Smooth muscle cell (in vitro differentiated cells): ENCODE data around the gene RBM12. TPM values are rescaled to one million over a fixed set of nuclear protein-coding genes. Genes with fewer than 3 reads are reported as not detected.

ENCODE experiments used
- DNase-seq: peaks from one replicate; lab custom pipeline; 2025; ENCODE audit not compliant: unreplicated experiment; lab: John Stamatoyannopoulos, UW
- H2AFZ ChIP-seq: fragments of 200-600 bp; sonication (generic); 2 replicates; pipeline ENCODE4 v1.6.0; 2016; ENCODE audit warnings: antibody characterized with exemption, low read depth, mild to moderate bottlenecking
- H3F3A ChIP-seq: fragments of 200-600 bp; sonication (generic); 2 replicates; pipeline ENCODE4 v1.6.0; 2017; ENCODE audit warnings: antibody characterized with exemption, low read depth
- H3K27ac ChIP-seq: fragments of 200-600 bp; sonication (generic); 2 replicates; pipeline ENCODE4 v1.5.1; 2016; ENCODE audit warnings: low read depth, mild to moderate bottlenecking
- H3K27me3 ChIP-seq: fragments of 200-600 bp; sonication (generic); 2 replicates; pipeline ENCODE4 v1.6.1; 2016; ENCODE audit warnings: low read depth, mild to moderate bottlenecking
- H3K36me3 ChIP-seq: fragments of 200-600 bp; sonication (generic); 2 replicates; pipeline ENCODE4 v1.5.1; 2016; ENCODE audit warnings: low read depth
- H3K4me1 ChIP-seq: fragments of 200-600 bp; sonication (generic); 2 replicates; pipeline ENCODE4 v1.5.1; 2016; ENCODE audit warnings: low read depth
- H3K4me2 ChIP-seq: fragments of 200-600 bp; sonication (generic); 2 replicates; pipeline ENCODE4 v1.6.0; 2016; ENCODE audit warnings: mild to moderate bottlenecking
- H3K4me3 ChIP-seq: fragments of 200-600 bp; sonication (generic); 2 replicates; pipeline ENCODE4 v1.5.1; 2016; ENCODE audit warnings: mild to moderate bottlenecking
- H3K79me2 ChIP-seq: fragments of 200-600 bp; sonication (generic); 2 replicates; pipeline ENCODE4 v1.6.0; 2016; ENCODE audit warnings: low read depth, mild to moderate bottlenecking
- H3K9ac ChIP-seq: fragments of 200-600 bp; sonication (generic); 2 replicates; pipeline ENCODE4 v1.6.0; 2016; ENCODE audit warnings: low read depth
- H3K9me3 ChIP-seq: fragments of 200-600 bp; sonication (generic); replicated peaks from 2 replicates; pipeline ENCODE4 v1.5.1; 2016; ENCODE audit warnings: low read depth
- H4K20me1 ChIP-seq: fragments of 200-600 bp; sonication (generic); 2 replicates; pipeline ENCODE4 v1.6.0; 2016; ENCODE audit warnings: low read depth
- WGBS: methylation state at CpG from one replicate; pipeline ENCODE4 v1.1.7; 2016; ENCODE audit warnings: low lambda C conversion rate; 5-methylcytosine and 5-hydroxymethylcytosine counted together
- polyA plus RNA-seq: library from polyadenylated mRNA; unstranded; fragments of >200 nt; fragmentation: Nextera tagmentation; extraction: Ambion mirVana; gene quantifications from 2 replicates; pipeline ENCODE4 v1.2.1, GENCODE V29; 2016
- total RNA-seq: library from RNA; depleted of rRNA; stranded (reverse); fragments of >200 nt; gene quantifications from 2 replicates; pipeline ENCODE4 v1.2.3, GENCODE V29; 2014
- TF ChIP-seq, protein P1 (sequence below): fragments of 200-600 bp; sonication (generic); IDR thresholded peaks from 2 replicates; pipeline ENCODE4 v1.5.1; 2017; ENCODE audit warnings: borderline replicate concordance, mild to moderate bottlenecking, antibody characterized with exemption; ENCODE audit not compliant: insufficient read depth, poor library complexity, severe bottlenecking

Gene RBM12
- total and polyA plus RNA-seq, 2 experiments from 2014 or later, result 14.5 to 44.2 TPM

DNA sequence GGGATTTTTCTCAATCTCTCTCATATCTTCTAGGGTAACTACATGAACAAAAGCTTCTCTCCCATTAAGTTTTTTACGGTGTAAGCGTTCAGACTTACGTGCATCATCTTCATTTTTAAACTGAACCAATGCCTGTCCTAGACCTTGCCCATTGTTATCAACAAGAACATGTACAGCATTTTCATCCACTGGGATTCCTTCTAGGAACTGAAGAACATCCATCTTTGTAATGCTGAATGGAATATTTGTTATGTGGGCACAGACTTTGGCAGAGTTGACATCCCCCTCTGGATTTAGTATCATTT lies 11.3 kb downstream of the RBM12 start:
- WGBS, result 97% methylated on average over 3 of the region's 3 CpGs
- peaks cover 4% of the 10 kb centered on the region for H3K36me3 ChIP-seq
- no peak overlapping the region for H2AFZ ChIP-seq
- no peak overlapping the region for H3K4me3 ChIP-seq
- no peaks in the 10 kb centered on the region for H3K9me3 ChIP-seq
- no peaks in the 10 kb centered on the region for H3K27me3 ChIP-seq
- no peaks in the 10 kb centered on the region for H3K4me1 ChIP-seq
- no peak overlapping the region for H3K4me2 ChIP-seq
- H3F3A ChIP-seq, result no peaks in the 10 kb centered on the region
- no peak overlapping the region for H3K9ac ChIP-seq
- no peak for DNase-seq
- TF ChIP-seq, protein P1, sequence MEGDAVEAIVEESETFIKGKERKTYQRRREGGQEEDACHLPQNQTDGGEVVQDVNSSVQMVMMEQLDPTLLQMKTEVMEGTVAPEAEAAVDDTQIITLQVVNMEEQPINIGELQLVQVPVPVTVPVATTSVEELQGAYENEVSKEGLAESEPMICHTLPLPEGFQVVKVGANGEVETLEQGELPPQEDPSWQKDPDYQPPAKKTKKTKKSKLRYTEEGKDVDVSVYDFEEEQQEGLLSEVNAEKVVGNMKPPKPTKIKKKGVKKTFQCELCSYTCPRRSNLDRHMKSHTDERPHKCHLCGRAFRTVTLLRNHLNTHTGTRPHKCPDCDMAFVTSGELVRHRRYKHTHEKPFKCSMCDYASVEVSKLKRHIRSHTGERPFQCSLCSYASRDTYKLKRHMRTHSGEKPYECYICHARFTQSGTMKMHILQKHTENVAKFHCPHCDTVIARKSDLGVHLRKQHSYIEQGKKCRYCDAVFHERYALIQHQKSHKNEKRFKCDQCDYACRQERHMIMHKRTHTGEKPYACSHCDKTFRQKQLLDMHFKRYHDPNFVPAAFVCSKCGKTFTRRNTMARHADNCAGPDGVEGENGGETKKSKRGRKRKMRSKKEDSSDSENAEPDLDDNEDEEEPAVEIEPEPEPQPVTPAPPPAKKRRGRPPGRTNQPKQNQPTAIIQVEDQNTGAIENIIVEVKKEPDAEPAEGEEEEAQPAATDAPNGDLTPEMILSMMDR, result no peak
- H3K79me2 ChIP-seq, result peaks cover 100% of the 10 kb centered on the region
- H3K27ac ChIP-seq, result no peak overlapping the region
- H4K20me1 ChIP-seq, result peaks cover 100% of the 10 kb centered on the region

DNA sequence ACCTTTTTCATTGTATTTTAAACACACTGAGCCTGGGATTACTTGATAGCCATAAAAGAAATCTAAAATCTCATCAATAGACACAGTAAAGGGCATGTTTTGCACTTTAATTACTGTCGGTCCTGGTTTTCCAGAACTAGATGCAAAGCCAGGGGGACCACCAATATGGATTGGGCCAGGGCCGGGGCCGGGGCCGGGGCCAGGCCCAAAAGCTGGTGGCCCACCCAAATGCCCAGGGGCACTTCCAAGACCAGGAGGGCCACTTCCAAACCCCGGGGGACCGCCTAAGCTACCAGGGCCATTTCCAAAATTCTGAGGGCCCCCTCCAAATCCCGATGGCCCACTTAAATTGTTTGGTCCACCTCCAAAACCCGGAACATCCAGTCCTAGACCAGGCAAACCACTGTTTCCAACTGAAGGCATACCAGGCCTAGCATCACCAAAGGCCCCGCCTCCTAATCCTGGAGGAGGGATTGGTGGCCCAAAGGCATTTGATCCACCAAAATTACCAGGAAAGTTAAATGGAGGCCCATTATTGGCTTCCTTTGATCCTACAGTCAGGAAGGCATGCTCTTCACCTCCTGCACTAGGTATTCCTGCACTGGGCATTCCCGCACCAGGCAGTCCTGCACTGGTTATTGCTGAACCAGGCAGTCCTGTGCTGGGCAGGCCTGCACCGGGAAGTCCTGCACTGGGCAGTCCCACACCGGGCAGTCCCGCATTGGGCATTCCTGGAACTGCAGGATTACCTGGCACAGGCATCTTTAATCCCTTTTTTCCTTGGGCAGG lies 11.9 kb downstream of the RBM12 start:
- H2AFZ ChIP-seq, result no peak overlapping the region
- H3F3A ChIP-seq, result no peaks in the 10 kb centered on the region
- H3K36me3 ChIP-seq, result peaks cover 4% of the 10 kb centered on the region
- peaks cover 100% of the 10 kb centered on the region for H3K79me2 ChIP-seq
- no peaks in the 10 kb centered on the region for H3K9me3 ChIP-seq
- TF ChIP-seq, protein P1, result no peak
- H3K27ac ChIP-seq, result no peak overlapping the region
- no peak overlapping the region for H3K4me2 ChIP-seq
- no peak for DNase-seq
- WGBS, result 97% methylated on average over 13 of the region's 13 CpGs
- no peaks in the 10 kb centered on the region for H3K4me1 ChIP-seq
- H4K20me1 ChIP-seq, result peaks cover 100% of the 10 kb centered on the region
- H3K4me3 ChIP-seq, result no peak overlapping the region
- H3K27me3 ChIP-seq, result no peaks in the 10 kb centered on the region
- no peak overlapping the region for H3K9ac ChIP-seq

DNA sequence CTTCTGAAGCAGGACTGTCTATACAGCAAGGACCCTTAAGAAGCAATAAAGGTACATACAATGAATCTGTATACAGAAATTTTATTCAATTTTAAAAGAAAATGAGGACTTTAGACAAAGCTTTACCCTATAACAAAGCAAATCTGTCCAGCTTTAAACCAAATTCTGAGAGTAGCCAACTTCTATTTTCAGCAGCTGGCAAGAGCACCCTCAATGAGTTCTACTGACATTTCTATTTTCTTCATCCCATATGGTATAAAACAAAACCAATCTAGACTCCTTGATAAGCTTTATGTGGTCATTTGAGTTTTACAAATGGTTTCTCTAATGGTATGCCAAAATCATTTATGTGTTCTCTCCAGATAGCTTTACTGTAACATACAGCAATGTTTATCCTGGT lies 12.7 kb downstream of the RBM12 start:
- TF ChIP-seq, protein P1, result no peak
- DNase-seq, result no peak
- peaks cover 100% of the 10 kb centered on the region for H3K79me2 ChIP-seq
- no peak overlapping the region for H2AFZ ChIP-seq
- peaks cover 4% of the 10 kb centered on the region for H3K36me3 ChIP-seq
- no peak overlapping the region for H3K27ac ChIP-seq
- H3K27me3 ChIP-seq, result no peaks in the 10 kb centered on the region
- H3K4me3 ChIP-seq, result no peak overlapping the region
- H3K9ac ChIP-seq, result no peak overlapping the region
- H3K4me1 ChIP-seq, result no peaks in the 10 kb centered on the region
- H3F3A ChIP-seq, result no peaks in the 10 kb centered on the region
- H3K9me3 ChIP-seq, result no peaks in the 10 kb centered on the region
- peaks cover 100% of the 10 kb centered on the region for H4K20me1 ChIP-seq
- no peak overlapping the region for H3K4me2 ChIP-seq

GRCh38 chr20:35650632-35651031 lies 14.1 kb downstream of the RBM12 start:
- H3K4me3 ChIP-seq, result no peak overlapping the region
- H3K9me3 ChIP-seq, result no peaks in the 10 kb centered on the region
- TF ChIP-seq, protein P1, result no peak
- whole genome bisulfite sequencing, result 93% methylated on average over 3 of the region's 3 CpGs
- peaks cover 100% of the 10 kb centered on the region for H3K79me2 ChIP-seq
- DNase-seq, result no peak
- peaks cover 4% of the 10 kb centered on the region for H3K36me3 ChIP-seq
- H2AFZ ChIP-seq, result no peak overlapping the region
- no peaks in the 10 kb centered on the region for H3K4me1 ChIP-seq
- no peak overlapping the region for H3K9ac ChIP-seq
- H3K4me2 ChIP-seq, result no peak overlapping the region
- H4K20me1 ChIP-seq, result peaks cover 100% of the 10 kb centered on the region
- no peak overlapping the region for H3K27ac ChIP-seq
- no peaks in the 10 kb centered on the region for H3K27me3 ChIP-seq
- H3F3A ChIP-seq, result no peaks in the 10 kb centered on the region
